Activated CD8-positive, alpha-beta T cell treated with anti-CD3 and anti-CD28 coated beads, Interleukin-2, amount 10 ng/mL, durations not matched to agents 7 days and 5 days (primary cell): ENCODE data around the gene LAMTOR3. TPM values are rescaled to one million over a fixed set of nuclear protein-coding genes. Genes with fewer than 3 reads are reported as not detected.
A peak's percentile ranks its signal among the peaks of the same experiment; 100 is the strongest.

Source experiments
- ATAC-seq: fragments of 150-1000 bp; cut with Tn5 transposase; one replicate; pipeline ENCODE4 v1.10.0; 2021; ENCODE audit warnings: moderate library complexity
- CTCF ChIA-PET: fragments of 350-600 bp; sonication (Branson Sonifier 250); formaldehyde crosslinking; loops from one replicate; lab custom pipeline; 2021; ENCODE audit warnings: antibody characterized with exemption; lab: Charles Lee
- POLR2A ChIA-PET: fragments of 350-600 bp; sonication (Branson Sonifier 250); formaldehyde crosslinking; loops from one replicate; lab custom pipeline; 2021; ENCODE audit warnings: antibody characterized with exemption; lab: Charles Lee
- DNase-seq: peaks from one replicate; pipeline ENCODE4 v3.0.0-alpha.2; 2020
- H3K27ac Mint-ChIP-seq: one replicate; pipeline ENCODE4 v1.8.0; 2021; ENCODE audit warnings: mild to moderate bottlenecking, mixed read lengths
- H3K27me3 Mint-ChIP-seq: one replicate; pipeline ENCODE4 v1.8.0; 2021; ENCODE audit warnings: low read depth, mixed read lengths
- H3K36me3 Mint-ChIP-seq: one replicate; pipeline ENCODE4 v1.8.0; 2021; ENCODE audit warnings: low read depth, mixed read lengths
- H3K4me1 Mint-ChIP-seq: one replicate; pipeline ENCODE4 v1.8.0; 2021; ENCODE audit warnings: low read depth, mixed read lengths
- H3K4me3 Mint-ChIP-seq: one replicate; pipeline ENCODE4 v1.8.0; 2021; ENCODE audit warnings: mild to moderate bottlenecking, mixed read lengths
- H3K9me3 Mint-ChIP-seq: one replicate; pipeline ENCODE4 v1.8.0; 2022; ENCODE audit warnings: mixed read lengths; ENCODE audit not compliant: insufficient read depth
- total RNA-seq, 2 experiments: library from RNA; stranded (reverse); gene quantifications; one replicate each; pipeline ENCODE4 v1.2.3, GENCODE V29; 2021

LAMTOR3 gene
- total RNA-seq, 2 experiments from 2014 or later: 26.8 to 28.8 TPM

DNA sequence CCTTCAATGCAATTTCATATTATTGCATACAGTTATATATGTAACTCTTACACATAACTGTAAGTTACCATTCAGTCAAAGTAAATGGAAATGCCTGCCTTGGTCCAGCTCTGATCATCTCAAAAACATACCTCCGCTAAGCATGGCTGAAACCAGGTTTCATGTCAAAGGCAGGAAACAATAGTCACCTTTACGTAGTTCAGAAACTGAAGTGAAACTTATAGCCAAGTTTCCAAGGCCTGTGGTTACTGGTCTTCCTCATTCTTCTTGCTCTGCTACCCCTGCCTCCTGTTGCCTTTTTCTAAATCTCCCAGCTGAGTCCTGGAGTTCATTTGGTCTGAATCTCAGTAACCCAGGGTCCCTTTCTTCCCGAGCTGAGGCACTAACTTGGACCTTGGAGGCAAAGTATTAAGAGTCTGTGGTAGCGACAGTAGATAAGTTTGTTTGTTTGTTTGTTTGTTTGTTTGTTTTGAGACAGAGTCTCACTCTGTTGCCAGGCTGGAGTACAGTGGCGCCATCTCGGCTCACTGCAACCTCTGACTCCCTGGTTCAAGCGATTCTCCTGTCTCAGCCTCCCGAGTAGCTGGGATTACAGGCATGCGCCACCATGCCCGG, 46.8 kb downstream of the LAMTOR3 start:
- H3K4me3 Mint-ChIP-seq: peak overlapping the region; percentile 5
- H3K27me3 Mint-ChIP-seq: no peaks in the 10 kb centered on the region
- H3K36me3 Mint-ChIP-seq: peaks cover 24% of the 10 kb centered on the region
- H3K4me1 Mint-ChIP-seq: peaks cover 62% of the 10 kb centered on the region
- ChIA-PET POLR2A (interaction anchor here (1.0 to 4.3 kb wide), 2 partner anchors 9 to 31 kb away, joined by 3 to 24 read pairs; partner anchors contain the start of gene DAPP1), CTCF (interaction anchor here (0.9 to 3.4 kb wide), 5 partner anchors 31 to 101 kb away, joined by 3 to 23 read pairs (median 5); partner anchors contain the start of gene DAPP1)
- ATAC-seq: peak; percentile 71
- peak; percentile 34 for DNase-seq
- no peaks in the 10 kb centered on the region for H3K9me3 Mint-ChIP-seq
- H3K27ac Mint-ChIP-seq: peak overlapping the region; percentile 84

GRCh38 chr4:99846891-99847290, 47.3 kb downstream of the LAMTOR3 start:
- Mint-ChIP-seq H3K9me3 (no peaks in the 10 kb centered on the region), H3K27ac (peak overlapping the region; percentile 84), H3K27me3 (no peaks in the 10 kb centered on the region), H3K4me3 (no peak overlapping the region), H3K36me3 (peaks cover 28% of the 10 kb centered on the region), H3K4me1 (peaks cover 56% of the 10 kb centered on the region)
- ATAC-seq: no peak
- no peak for DNase-seq
- ChIA-PET POLR2A (interaction anchor here (1.0 to 4.3 kb wide), 2 partner anchors 10 to 30 kb away, joined by 3 to 24 read pairs; partner anchors contain the start of gene DAPP1), CTCF (interaction anchor here (0.9 to 3.4 kb wide), 10 partner anchors 9 to 103 kb away, joined by 3 to 23 read pairs (median 5); partner anchors contain the start of genes DAPP1 and H2AZ1)

DNA sequence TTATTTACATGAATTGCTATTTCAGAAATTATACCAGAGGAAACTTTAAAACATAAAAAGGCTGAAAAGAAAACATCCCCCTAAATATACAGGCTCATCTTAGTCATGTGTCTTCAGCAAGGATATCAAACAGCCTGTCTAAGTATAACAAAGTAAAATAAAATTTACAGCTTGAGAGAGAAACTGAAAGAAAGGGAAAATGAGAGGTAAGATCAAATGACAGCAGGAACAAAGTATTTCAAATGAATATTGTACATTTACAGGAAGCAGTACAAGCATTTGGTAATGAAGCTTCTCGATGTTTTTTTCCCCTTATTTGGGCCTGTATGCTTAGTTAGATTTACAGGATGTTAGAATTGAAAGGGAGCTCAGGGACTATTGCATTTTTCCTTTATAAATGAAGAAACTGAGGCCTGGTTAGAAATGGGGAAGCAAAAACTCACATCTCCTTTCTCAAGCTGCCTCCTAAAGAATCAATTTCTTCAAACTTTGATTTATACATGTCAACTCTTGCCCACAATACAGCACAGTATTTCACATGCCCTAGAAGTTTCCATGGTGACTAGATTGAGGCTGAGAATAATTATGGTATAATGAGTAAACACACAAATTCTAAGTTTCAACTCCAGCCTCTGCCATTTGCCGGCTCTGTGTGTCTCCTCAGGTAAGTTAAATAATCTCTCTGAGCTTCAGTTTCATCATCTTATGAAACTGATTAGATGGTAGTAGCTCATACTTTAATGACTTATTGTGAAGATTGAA, 48.3 kb downstream of the LAMTOR3 start:
- H3K27ac Mint-ChIP-seq: peak overlapping the region; percentile 80
- DNase-seq: no peak
- POLR2A ChIA-PET: interaction anchor here (0.9 to 4.3 kb wide), 4 partner anchors 26 to 105 kb away, joined by 3 to 24 read pairs (median 3); partner anchors contain the start of genes DAPP1 and LAMTOR3
- peak overlapping the region; percentile 10 for H3K4me3 Mint-ChIP-seq
- no peaks in the 10 kb centered on the region for H3K9me3 Mint-ChIP-seq
- peaks cover 48% of the 10 kb centered on the region for H3K4me1 Mint-ChIP-seq
- CTCF ChIA-PET: interaction anchor here (0.9 to 3.4 kb wide), 12 partner anchors 10 to 104 kb away, joined by 3 to 23 read pairs (median 5); partner anchors contain the start of genes DAPP1, H2AZ1 and LAMTOR3
- H3K27me3 Mint-ChIP-seq: no peaks in the 10 kb centered on the region
- peak; percentile 39 for ATAC-seq
- H3K36me3 Mint-ChIP-seq: peaks cover 36% of the 10 kb centered on the region

DNA sequence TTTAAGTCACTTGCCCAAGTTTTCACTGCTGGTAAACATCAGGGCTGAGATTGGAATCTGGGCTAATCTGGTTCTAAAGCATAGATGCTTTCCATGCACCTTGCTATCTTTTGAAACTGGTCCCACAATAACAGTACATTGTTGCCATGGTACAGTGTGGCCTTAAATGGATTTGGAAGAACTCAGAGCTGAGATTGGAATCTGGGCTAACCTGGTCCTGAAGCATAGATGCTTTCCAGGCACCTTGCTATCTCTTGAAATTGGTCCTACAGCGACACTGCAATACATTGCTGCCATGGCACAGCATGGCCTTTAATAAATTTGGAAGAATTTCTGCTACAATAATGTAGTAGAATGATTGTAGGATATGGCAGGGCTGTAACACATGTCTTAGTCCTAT, 49.0 kb downstream of the LAMTOR3 start:
- H3K27ac Mint-ChIP-seq: peak overlapping the region; percentile 80
- DNase-seq (no peak), ATAC-seq (no peak)
- CTCF ChIA-PET: interaction anchor here (1.1 to 3.4 kb wide), 8 partner anchors 12 to 103 kb away, joined by 3 to 23 read pairs (median 5); partner anchors contain the start of genes DAPP1 and LAMTOR3
- H3K4me3 Mint-ChIP-seq: no peak overlapping the region
- H3K27me3 Mint-ChIP-seq: no peaks in the 10 kb centered on the region
- H3K36me3 Mint-ChIP-seq: peaks cover 37% of the 10 kb centered on the region
- POLR2A ChIA-PET: interaction anchor here (1.2 to 4.3 kb wide), 2 partner anchors 26 to 28 kb away, joined by 3 to 24 read pairs; partner anchors contain the start of gene DAPP1
- peaks cover 46% of the 10 kb centered on the region for H3K4me1 Mint-ChIP-seq
- no peaks in the 10 kb centered on the region for H3K9me3 Mint-ChIP-seq

GRCh38 chr4:99844048-99844447, 50.2 kb downstream of the LAMTOR3 start:
- CTCF ChIA-PET: no interaction called here
- no peak overlapping the region for H3K4me3 Mint-ChIP-seq
- H3K36me3 Mint-ChIP-seq: peaks cover 34% of the 10 kb centered on the region
- no peaks in the 10 kb centered on the region for H3K27me3 Mint-ChIP-seq
- H3K9me3 Mint-ChIP-seq: no peaks in the 10 kb centered on the region
- peaks cover 41% of the 10 kb centered on the region for H3K4me1 Mint-ChIP-seq
- ATAC-seq (no peak), DNase-seq (no peak)
- H3K27ac Mint-ChIP-seq: no peak overlapping the region
- POLR2A ChIA-PET: no interaction called here

- peaks cover 34% of the 10 kb centered on the region for H3K4me1 Mint-ChIP-seq
- H3K27me3 Mint-ChIP-seq: no peaks in the 10 kb centered on the region
- H3K27ac Mint-ChIP-seq: no peak overlapping the region
- H3K4me3 Mint-ChIP-seq: no peak overlapping the region
- CTCF ChIA-PET: no interaction called here
- ATAC-seq: no peak
- H3K36me3 Mint-ChIP-seq: peaks cover 33% of the 10 kb centered on the region
- POLR2A ChIA-PET: no interaction called here
- DNase-seq: no peak
- H3K9me3 Mint-ChIP-seq: no peaks in the 10 kb centered on the region
These were observed 50.8 kb downstream of the LAMTOR3 start for GRCh38 chr4:99843413-99843812.

GRCh38 chr4:99841129-99841528, 53.1 kb downstream of the LAMTOR3 start:
- no peak for ATAC-seq
- no peak overlapping the region for H3K4me3 Mint-ChIP-seq

GRCh38 chr4:99838927-99839326, 55.3 kb downstream of the LAMTOR3 start:
- Mint-ChIP-seq H3K36me3 (peaks cover 48% of the 10 kb centered on the region), H3K27ac (no peak overlapping the region), H3K4me3 (no peak overlapping the region), H3K27me3 (no peaks in the 10 kb centered on the region), H3K4me1 (peaks cover 3% of the 10 kb centered on the region), H3K9me3 (no peaks in the 10 kb centered on the region)
- ATAC-seq: no peak
- ChIA-PET CTCF (interaction anchor here (1.0 kb wide), 1 partner anchor 19 kb away, joined by 3 read pairs; no protein-coding TSS in a partner anchor), POLR2A (no interaction called here)
- no peak for DNase-seq

More at GRCh38 chr4:99841129-99841528, 53.1 kb downstream of the LAMTOR3 start:
- Mint-ChIP-seq H3K9me3 (no peaks in the 10 kb centered on the region), H3K36me3 (peaks cover 46% of the 10 kb centered on the region), H3K27ac (no peak overlapping the region), H3K4me1 (peaks cover 15% of the 10 kb centered on the region), H3K27me3 (no peaks in the 10 kb centered on the region)
- DNase-seq: no peak
- POLR2A ChIA-PET: no interaction called here
- CTCF ChIA-PET: no interaction called here

DNA sequence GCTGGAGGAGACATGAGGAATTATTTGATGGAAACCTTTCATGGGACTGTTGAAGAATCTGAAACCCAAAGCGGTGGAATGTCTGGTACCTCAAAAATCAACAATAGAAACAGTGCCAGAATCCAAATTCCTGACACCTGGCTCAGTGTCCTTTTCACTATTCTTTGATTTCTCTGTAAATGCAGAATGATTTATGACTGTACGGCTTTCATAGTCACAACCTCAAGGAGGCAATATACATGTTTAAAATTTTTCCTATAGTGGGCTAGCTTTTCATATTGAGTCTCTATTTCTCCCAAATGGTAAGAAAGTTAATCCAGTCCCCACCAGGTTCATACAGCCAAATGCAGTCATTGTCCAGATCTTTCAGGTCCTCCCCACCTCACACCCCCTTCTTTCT, 58.3 kb downstream of the LAMTOR3 start:
- Mint-ChIP-seq H3K36me3 (peaks cover 33% of the 10 kb centered on the region), H3K27me3 (no peaks in the 10 kb centered on the region), H3K27ac (no peak overlapping the region), H3K4me1 (no peaks in the 10 kb centered on the region), H3K9me3 (no peaks in the 10 kb centered on the region), H3K4me3 (no peak overlapping the region)
- ATAC-seq (no peak), DNase-seq (no peak)
- POLR2A ChIA-PET: no interaction called here
- CTCF ChIA-PET: interaction anchor here (1.2 kb wide), 1 partner anchor 24 kb away, joined by 4 read pairs; no protein-coding TSS in a partner anchor

DNA sequence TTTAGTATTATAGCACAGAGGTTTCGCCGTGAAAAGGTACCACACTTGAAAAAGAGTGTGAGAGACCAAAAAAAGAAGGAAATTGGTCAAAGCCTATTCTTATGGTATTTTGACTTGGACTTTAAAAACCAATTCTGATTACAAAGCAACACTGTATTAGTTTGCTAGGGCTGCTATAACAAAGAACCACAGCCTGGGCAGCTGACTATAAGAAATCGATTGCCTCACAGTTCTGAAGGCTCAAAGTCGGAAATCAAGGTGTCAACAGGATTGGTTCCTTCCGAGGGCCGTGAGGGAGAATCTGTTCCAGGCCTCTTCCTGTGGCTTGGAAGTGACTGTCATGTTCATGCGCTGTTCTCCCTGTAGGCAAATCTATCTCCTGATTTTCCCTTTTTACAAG, 59.7 kb downstream of the LAMTOR3 start:
- ChIA-PET CTCF (interaction anchor here (1.4 kb wide), 1 partner anchor 50 kb away, joined by 3 read pairs; no protein-coding TSS in a partner anchor), POLR2A (no interaction called here)
- H3K27me3 Mint-ChIP-seq: no peaks in the 10 kb centered on the region
- no peak for ATAC-seq
- no peaks in the 10 kb centered on the region for H3K4me1 Mint-ChIP-seq
- no peak overlapping the region for H3K27ac Mint-ChIP-seq
- H3K36me3 Mint-ChIP-seq: peaks cover 32% of the 10 kb centered on the region
- H3K4me3 Mint-ChIP-seq: no peak overlapping the region
- DNase-seq: no peak
- no peaks in the 10 kb centered on the region for H3K9me3 Mint-ChIP-seq

DNA sequence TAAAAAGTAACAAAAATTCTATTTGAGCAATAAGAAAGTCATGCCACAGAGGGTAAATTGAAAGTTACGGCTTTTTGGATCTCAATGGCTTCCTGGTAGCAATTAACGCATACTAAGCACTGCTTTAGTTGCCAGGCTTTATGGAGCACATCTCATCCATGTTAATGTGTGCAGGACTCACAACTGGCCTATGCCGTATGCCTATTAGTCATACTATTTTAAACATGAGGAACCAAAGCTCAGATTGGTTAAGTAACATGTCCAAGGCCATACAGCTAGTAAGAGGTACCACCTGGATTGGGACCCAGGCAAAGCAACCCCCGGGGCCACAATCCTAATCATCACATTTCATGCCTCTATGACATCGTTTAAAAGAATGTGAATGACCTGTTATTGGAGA, 60.5 kb downstream of the LAMTOR3 start:
- peaks cover 29% of the 10 kb centered on the region for H3K36me3 Mint-ChIP-seq
- no peak for ATAC-seq

More for the DNA sequence above, 60.5 kb downstream of the LAMTOR3 start:
- CTCF ChIA-PET: interaction anchor here (1.4 to 1.6 kb wide), 2 partner anchors 12 to 51 kb away, joined by 3 to 5 read pairs; no protein-coding TSS in a partner anchor
- Mint-ChIP-seq H3K4me3 (no peak overlapping the region), H3K27me3 (no peaks in the 10 kb centered on the region), H3K4me1 (no peaks in the 10 kb centered on the region), H3K27ac (no peak overlapping the region), H3K9me3 (no peaks in the 10 kb centered on the region)
- no peak for DNase-seq
- POLR2A ChIA-PET: no interaction called here
